T-helper 2 cell (primary cell): Measurements from ENCODE around the gene PSENEN.
"Not testable (repeated sequence)": the region's sequence is repeated elsewhere in the genome, so short reads cannot be mapped to it uniquely, and the experiment has no call there.

Source experiments
- DNase-seq, 5 experiments: peaks; one replicate each; pipeline versions ENCODE4 v3.0.0 to v3.0.0-alpha.2; 2012 to 2022

PSENEN gene

DNA sequence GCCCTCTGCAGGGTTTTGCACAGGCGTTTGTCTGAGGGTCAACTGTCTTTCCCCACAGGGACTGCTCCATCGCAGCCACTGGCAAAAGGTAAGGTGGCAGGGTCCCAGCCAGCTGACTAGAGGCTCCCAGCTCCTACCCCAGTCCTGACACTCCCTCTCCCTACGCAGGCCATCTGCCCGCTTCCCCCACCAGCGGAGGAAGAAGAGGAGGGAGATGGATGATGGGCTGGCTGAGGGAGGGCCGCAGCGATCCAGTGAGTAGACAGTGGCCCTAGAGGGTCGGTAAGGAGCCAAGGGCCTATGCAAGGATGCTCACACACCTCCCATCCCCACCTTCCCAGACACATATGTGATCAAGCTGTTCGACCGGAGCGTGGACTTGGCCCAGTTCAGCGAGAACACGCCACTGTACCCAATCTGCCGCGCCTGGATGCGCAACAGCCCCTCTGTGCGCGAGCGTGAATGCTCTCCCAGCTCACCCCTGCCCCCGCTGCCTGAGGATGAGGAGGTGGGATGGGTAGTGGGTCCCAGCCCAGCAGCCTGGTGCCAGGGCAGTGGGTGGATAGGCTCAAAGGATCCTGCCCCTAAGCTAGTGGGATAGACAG is 7.4 kb downstream of the PSENEN start:
- no peak for DNase-seq

DNA sequence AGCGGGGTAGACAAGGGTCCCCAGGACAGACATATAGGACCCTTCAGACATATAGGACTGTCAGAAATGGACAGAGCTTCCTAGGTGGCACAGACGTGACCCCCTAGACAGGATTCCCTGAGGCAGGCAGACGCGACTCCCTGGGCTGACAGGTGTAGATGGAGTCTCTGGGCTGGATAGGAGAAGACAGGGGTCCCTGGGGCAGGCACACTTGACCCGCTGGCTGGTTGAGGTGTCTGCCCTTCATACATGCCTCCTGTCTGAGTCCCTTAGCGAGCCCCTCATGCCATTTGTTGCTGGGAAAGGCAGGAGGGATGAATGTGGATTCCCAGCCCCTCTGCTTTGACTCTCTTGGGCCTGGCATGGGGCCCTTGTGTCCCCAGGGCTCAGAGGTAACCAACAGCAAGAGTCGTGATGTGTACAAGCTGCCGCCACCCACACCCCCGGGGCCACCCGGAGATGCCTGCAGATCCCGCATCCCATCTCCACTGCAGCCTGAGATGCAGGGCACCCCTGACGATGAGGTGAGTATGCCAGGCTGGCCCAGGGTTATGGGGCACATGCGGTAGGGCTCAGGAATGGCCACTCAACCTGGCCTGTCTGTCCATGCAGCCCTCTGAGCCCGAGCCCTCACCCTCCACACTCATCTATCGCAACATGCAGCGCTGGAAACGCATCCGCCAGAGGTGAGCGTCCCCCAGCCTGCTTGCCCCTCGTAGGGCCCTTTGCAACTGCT is 8.4 kb downstream of the PSENEN start:
- no peak for DNase-seq

DNA sequence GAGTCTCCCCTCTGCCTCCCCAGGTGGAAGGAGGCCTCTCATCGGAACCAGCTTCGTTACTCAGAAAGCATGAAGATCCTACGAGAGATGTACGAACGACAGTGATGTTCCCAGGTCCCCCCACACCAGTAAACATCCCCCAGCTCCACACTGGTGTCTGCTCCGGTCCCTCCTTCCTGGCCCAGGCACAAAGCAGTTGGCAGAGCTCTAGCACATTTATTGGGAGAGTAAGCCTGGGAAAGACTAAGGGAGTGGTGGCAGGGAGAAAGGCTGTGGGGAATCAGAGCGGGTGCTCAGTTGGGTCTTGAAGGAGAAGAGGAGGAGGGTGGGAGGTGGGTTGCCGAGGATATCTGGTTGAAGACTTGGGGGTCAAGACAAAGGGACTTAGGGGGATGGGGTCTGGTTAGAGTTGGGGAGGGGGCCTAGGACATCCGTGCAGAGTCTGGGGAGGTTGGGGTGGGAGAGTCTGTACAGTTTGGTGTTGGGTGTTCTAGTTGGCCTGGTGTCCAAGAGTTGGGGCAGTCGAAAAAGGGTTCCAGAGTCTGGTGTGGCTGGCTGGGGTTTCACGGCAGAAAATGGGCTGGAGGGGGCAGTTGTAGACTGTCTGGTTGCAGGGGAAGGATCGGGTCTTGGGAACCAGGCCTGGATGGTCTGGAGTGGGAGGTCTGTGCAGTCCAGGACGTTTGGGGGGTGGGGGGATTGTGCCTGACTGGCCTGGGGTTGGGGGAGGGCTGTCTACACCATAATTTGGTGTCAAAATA is 9.1 kb downstream of the PSENEN start:
- DNase-seq: no peak

DNA sequence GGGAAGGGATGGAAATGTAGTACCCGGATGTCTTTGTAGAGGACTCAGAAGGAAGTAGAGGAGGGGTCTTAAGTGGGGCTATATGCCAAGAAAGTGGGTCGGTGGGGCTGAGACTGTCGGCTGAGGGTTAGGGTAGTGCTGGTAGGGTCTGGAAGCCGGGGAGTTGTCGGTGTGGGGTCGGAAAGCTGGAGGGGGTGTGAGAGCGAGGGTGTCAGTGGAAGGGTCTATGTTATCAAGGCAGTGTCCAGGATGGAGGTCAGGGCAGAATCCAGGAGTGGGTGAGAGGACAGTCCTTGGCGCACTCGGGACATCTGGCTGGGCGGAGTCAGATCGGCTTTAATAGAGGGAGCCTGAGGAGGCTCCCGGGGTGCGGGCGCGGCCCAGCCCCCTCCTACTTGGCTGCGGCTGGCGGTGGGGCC is 9.7 kb downstream of the PSENEN start:
- no peak for DNase-seq

DNA sequence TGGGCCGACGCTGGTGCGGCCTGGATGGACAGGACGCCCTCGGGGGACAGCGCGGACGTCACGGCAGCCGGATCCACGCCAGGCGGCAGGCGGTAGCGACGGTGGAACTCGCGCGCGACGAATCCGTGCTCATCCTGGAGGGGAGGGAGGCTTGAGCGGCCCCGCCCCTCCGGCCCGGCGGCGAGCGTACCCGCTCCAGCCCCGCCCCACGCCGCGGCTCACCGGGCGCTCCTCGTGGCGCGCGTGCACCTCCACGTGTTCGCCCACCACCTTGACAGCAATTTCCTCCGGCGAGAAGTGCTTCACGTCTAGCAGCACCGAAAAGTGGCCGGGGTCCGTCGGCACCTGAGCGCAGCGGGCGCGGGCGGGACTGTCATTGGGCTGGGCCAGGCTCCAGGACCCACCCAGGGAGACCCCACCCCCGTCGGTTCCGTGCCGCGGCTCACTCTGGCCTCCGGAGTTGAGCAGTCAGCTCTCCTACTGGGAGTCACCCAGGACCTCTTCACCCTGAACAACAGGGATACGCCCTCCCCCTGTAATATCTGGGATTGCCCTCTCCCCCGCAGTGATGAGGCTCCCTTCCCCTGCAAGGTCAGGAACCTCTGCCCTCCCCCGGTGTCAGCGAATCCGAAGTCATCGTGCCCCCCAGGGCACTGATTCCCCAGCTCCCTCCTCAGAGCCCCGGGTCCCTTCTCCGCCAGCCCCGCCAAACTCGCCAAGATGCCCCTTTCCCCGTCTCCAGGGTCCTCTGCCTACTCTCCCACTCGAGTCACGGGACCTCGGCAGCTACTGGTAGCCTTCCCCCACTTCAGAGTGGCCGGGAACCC is 10.3 kb downstream of the PSENEN start:
- DNase-seq: peak; percentile 11 to 77 (median 33)

DNA sequence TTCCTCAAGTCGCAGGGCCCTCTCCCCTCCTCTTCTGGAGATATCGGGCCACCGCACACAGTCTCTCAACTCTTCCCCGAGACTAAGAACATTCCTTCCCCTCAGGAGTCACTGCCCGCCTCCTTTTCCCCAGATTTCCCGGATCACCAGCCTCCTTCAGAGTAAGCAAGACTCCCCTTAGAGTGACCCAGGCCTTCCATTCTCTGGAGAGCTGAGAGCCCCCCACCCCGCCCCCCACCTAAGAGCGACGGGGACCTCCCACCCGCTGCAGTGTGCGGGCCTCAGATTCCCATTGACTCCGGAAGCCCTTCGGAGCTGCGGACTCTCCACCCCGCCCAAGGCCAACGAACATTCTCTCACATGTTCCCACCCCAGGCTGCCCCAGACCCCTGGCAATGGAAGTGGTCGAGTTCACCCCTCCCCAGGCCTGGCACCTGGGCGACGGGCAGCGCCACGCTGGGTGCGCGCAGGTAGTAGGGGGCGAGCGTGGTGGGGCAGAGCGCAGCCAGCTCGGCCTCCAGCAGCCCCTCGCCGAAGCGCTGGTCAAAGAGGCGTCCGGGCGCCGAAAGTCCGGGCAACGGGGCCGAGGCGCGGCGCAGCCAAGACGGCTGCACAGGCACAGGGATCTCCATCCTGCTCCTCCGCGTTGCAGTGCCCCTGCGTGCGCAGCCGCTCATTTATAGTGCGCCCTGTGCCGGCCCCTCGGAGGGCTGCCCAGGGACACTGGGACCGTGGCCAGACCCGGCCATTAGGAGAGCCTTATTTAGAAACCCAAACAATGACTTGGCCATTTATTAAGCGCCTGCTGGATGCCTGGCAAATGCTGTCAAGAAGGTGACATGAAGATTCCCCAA is 11.2 kb downstream of the PSENEN start, which contains the start of gene HSPB6:
HSPB6 (minus strand) TSS at position 653 of the 854 bp plus-strand sequence; CDS start at position 632, 21 bp downstream.
- DNase-seq: no peak

DNA sequence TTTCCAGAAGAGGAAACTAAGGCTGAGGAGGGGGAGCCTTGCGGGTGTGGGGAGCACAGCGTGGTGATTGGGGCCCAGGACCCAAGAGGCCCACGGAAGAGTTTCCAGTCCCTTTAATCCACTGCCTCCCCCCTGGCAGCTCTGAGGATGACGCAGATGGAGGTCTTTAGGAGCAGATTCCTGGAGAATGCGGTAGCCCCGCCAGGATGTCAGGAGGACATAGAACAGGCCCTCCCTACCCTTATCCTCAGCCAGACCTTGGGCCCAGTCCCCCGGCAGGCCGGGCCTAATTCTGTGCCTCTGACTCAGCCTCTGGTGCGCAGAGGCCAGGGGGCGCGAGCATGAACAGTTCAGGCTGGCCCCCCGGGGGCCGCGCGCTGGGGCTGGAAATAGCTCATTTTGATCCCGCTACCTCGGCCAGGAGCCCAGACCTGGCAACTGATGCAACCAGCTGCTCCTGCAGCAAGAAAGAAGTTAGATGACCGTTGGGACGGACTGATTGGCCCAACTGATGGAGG is 11.8 kb downstream of the PSENEN start:
- no peak for DNase-seq

DNA sequence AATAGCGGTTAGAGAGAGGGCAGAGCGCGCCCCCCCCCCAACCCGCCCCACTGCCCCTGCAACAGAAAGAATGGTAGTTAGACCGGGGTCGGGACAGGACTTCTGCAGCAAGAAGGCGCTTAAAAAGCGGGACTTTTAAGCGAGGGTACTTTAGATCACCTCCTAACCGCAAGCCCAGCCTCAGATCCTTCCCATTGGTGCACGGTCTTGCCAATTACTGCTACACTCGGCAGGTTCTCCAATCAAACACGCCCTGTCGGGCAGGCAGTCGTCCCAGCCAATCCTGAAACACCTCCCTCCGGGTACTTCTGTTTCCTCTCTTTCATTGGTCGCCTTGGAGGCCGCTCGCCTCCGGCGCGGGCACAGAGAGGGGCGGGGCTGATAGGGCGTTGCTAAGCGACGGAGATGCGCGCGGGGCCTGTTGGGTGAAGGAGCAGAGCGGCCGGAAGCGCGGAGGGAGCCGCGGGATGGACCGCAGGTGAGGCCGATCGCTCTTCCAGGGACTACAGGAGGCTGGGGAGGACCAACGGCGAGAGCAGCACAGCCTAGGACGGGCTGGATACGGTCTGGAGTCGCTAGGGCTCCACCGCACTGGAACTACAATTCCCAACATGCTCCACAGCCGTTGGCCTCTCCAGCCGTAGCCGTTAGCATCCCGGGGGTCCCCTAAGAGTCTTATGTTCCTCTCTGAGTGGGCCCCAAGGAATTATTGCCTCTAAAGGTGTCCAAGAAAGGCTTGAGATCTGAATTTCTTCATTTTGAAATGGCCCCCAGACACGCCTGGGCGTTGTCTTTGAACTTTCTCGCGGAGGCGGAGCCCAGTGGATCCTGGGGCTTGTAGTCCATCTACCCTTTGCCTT is 12.5 kb downstream of the PSENEN start, which contains the start of gene PROSER3:
PROSER3 (plus strand) TSS at position 428 of the 860 bp plus-strand sequence; CDS start at position 468, 40 bp downstream.
- DNase-seq: peak; percentile 94 to 100 (median 97)

DNA sequence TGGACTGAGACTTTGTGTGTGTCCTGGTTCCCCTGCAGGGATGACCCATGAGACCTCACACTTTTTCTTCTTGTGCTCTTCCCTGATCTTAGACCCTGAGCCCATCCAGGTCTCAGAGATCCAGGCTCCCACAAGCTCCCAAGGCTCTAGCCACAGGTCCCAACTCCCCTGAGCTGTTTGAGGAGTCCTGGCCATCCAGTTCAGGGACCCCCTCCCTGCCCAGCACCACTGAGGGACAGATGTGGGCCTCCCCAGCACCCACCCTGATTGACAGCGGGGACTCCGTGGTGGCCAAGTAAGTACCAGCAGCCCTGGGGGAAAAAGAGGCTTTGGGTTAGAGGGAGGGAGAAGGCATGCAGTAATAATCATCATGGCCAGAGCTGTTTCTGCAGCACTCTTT is 14.2 kb downstream of the PSENEN start:
- no peak for DNase-seq

DNA sequence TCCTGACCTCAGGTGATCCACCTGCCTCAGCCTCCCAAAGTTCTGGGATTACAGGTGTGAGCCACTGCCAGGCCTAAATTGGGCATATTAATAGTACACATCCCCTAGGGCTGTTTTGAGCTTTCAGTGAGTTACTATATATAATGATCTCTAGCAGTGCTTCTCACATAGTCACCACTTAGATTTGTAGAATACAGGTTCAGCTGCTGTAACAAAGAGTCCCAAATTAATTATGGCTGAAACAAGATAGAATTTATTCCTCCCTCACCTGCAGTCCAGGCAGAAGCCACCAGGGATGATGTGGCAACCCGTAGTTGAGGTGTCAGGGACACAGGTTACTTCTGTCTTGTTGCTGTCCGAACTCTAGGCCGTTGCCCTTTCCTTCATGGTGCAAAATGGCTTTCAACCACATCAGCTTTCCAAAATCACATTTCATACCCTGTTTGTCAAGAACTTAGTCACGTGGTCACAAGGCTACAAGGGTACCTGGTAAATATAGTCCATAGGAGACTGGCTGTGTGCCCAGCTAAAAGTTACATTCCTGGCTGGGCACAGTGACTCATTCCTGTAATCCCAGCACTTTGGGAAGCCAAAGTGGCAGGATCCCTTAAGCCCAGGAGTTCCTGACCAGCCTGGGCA is 15.4 kb downstream of the PSENEN start:
- DNase-seq: no peak

DNA sequence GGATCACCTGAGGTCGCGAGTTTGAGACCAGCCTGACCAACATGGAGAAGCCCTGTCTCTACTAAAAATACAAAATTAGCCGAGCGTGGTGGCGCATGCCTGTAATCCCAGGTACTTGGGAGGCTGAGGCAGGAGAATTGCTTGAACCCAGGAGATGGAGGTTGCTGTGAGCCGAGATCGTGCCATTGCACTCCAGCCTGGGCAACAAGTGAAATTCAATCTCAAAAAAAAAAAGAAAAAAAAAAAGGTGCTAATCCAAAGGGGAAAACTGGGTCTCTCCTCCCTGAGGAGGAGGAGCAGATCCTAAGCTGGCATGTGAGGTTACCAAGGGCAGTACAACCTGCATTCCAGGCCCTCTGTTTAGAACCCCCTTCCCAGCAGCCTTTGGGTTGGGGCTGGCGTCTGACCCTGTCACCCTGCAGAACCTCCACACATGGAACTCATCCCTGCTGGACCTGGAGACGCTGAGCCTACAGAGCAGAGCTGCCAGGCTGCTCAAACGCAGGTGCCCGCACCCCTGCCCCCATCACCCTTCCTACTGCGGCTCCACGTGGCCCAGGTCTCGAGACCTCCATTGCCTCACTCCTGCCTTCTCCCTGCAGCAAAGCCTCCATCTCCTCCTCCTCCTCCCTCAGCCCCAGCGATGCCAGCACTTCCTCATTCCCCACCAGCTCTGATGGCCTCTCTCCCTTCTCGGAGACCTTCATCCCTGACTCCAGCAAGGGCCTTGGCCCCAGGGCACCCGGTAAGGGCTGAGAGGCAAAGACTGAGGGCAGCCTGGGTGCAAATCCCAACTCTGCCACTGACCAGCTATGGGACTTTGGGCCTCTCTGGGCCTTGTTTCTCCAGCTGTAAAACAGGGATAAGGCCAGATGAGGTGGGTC is 19.2 kb downstream of the PSENEN start:
- DNase-seq: no peak

DNA sequence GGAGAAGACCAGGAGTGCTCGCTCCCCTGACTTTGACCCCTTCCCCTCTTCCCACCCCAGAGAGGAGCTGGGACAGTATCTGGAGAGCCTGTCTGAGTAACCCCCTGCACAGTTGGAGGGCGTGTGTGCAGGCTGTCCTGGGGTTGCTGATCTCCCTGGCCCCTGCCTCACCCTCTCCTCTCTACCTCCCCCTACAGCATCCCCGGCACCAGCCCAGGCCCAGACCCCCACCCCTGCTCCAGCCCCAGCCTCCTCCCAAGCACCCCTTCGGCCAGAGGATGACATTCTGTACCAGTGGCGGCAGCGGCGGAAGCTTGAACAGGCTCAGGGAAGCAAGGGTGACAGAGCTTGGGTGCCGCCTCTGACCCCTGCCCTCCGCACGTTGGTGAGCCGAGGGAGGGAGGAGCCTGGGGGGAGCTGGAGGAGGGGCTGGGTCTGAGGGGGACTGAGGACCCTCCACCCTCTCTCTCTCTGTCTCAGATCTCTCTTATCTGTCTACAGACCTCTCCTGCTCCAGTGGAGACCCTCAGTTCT is 21.2 kb downstream of the PSENEN start:
- no peak for DNase-seq

DNA sequence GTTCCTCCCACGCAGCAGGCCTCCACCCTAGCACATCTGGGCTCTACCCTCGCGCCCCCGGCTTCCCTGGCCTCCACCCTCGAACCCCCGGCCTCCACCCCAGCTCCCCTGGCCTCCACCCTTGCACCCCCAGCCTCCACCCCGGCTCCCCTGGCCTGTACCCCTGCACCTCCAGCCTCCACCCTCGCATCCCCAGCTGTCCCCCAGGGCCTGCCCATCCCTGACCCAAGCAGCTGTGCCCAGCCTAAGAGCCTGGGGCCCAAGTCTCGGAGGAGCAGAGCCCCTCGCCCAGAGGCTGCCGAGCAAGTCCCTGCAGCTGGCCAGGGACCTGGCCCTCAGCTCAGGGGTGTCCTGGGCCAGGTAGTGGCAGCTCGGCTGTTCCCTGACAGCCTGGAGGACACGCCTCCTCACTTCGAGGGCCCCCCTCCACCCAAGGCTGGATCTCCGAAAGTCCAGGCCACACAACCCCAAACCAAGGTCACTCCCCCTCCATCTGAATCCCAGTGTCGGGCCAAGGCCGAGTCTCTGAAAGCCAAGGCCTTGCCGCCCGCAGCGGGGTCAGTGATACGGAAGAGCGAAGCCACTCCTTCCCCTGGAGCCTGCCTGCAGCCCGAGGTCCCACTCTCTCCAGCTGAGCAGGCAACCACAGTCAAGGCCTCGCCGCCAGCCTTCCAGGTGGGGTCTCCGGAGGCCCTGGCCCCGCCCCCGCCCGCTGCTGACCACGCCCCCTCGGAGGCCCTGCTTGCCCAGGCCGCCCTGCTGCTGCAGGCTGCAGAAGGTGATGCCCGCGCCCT is 22.0 kb downstream of the PSENEN start:
- DNase-seq: no peak

DNA sequence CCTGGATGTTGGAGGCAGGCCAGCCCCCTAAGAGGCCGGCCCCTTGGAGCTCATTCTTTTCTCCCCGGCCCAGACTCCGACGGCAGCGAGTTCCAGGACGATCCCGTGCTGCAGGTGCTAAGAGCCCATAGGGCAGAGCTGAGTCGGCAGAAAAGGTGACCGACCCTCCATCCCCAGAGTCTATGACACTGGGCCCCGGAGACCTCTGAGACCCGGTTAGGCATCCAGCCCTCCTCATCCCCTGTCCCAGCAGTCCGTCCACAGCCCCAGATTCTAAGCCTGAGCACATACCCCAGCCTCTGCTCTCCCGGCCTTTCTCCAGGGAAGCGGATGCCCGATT is 22.6 kb downstream of the PSENEN start:
- no peak for DNase-seq

DNA sequence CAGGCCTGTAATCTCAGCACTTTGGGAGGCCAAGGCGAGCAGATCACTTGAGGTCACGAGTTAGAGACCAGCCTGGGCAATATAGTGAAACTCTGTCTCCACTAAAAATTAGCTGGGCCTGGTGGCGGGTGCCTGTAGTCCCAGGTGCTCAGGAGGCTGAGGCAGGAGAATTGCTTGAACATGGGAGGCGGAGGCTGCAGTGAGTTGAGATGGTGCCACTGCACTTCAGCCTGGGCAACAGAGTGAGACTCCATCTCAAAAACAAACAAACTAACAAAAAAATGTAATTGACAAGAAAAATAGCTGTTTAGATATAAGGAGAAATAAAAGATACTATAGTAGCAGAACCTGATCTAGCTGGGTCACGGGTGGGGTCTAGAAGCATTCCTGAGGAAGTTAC is 26.9 kb downstream of the PSENEN start:
- not testable (repeated sequence) for DNase-seq

DNA sequence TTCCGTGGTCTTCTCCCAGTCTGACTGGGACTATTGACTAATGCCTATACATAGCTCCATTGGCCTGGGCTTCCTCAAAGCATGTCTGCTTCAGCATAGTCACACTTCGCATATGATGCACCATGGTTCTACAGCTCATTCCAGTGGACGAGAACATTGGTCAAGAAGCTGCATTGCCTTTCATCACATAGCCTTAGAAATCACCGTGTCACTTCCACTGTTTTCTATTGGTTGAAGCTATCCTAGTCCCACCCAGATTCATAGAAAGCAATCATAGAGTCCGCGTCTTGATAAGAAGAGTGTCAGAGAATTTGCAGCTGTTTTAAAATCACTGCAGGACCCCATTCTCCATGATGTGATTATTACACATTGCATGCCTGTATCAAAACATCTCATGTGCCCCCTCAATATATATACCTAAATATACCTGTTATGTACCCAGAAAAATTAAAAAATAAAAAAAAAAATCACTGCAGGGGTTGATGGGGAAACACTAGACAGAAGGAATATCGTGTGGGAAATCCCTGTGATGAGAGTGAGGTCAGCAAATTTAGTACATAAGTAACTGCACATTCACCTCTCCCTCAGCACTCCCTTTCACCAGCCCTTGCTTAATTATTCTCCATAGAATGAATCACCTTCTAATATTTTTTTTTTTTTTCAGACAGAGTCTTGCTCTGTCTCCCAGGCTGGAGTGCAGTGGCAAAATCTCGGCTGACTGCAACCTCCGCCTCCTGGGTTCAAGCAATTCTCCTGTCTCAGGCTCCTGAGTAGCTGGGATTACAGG is 27.8 kb downstream of the PSENEN start:
- no peak for DNase-seq
